ENCODE data around the gene GFPT1.

- TF ChIP-seq CTCF (IDR thresholded peaks at IDR 0.05) (no peak), POLR2A (IDR thresholded peaks at IDR 0.05) (no peak)
Measured at GRCh38 chr2:69390471-69390870, 3.4 kb upstream of the GFPT1 start.

Data from body of pancreas (tissue), 4 donors.